ENCODE results near the gene SPC24. TPM values are rescaled to one million over a fixed set of nuclear protein-coding genes. Genes with fewer than 3 reads are reported as not detected.

Gene SPC24
- total and polyA plus RNA-seq, 9 of the 15 experiments (the other 6 are each of a cell fraction or from before 2014, with no cell fraction given): 18.2 to 154 (median 60.9) TPM

- TF ChIP-seq TRIM25 (IDR thresholded peaks at IDR 0.05; ENCODE audit: borderline replicate concordance): no peak
- no peak for TF ChIP-seq ZNF408 (CRISPR knock-in tag; IDR thresholded peaks at IDR 0.05; ENCODE audit: low read depth)
- no peak for TF ChIP-seq SFPQ (IDR thresholded peaks at IDR 0.05; ENCODE audit: low read depth, low read length)
- TF ChIP-seq PBX2 (CRISPR knock-in tag; IDR thresholded peaks at IDR 0.05; ENCODE audit: low read depth): peak; percentile 96
- peak; percentile 99 for TF ChIP-seq PBX2 (tag; conservative IDR thresholded peaks at IDR 0.05; ENCODE audit: low read depth)
- TF ChIP-seq JUN (IDR thresholded peaks at IDR 0.05; ENCODE audit: borderline replicate concordance, low read depth, low read length): 0 out of 2 replicates have a peak, but pooled peaks have one; percentile 33
- TF ChIP-seq JUN (CRISPR knock-in tag; IDR thresholded peaks at IDR 0.05; ENCODE audit: borderline replicate concordance): no peak
- no peak for TF ChIP-seq GTF2B (IDR thresholded peaks at IDR 0.05; ENCODE audit: extremely low read depth, insufficient read length)
- TF ChIP-seq ZNF444 (CRISPR knock-in tag; IDR thresholded peaks at IDR 0.05): no peak
- TF ChIP-seq THAP12 (CRISPR knock-in tag; IDR thresholded peaks at IDR 0.05): peak; percentile 79
- no peak for TF ChIP-seq GABPB2 (CRISPR knock-in tag; conservative IDR thresholded peaks at IDR 0.05)
- TF ChIP-seq ZBTB11 (CRISPR knock-in tag; IDR thresholded peaks at IDR 0.05): no peak
Observed at GRCh38 chr19:11155373-11156120, at the start of gene SPC24 (continued).
